SJSA1 (cell line): Measurements from ENCODE around the gene HOXB6. TPM values are rescaled to one million over a fixed set of nuclear protein-coding genes. Genes with fewer than 3 reads are reported as not detected.
A peak's percentile ranks its signal among the peaks of the same experiment; 100 is the strongest.

ENCODE experiments used
- DNase-seq, 2 experiments: peaks; one replicate each; pipeline ENCODE4 v3.0.0-alpha.2; 2015 to 2020; ENCODE audit warnings: low spot score in 2 of 2, low read depth in 1 of 2
- H3K27ac ChIP-seq: fragments of 250-450 bp; sonication (Bioruptor Pico); 2 replicates; pipeline ENCODE4 v1.5.1; 2020; ENCODE audit warnings: mild to moderate bottlenecking, moderate library complexity
- H3K27me3 ChIP-seq: fragments of 250-450 bp; sonication (Bioruptor Pico); replicated peaks from 2 replicates; pipeline ENCODE4 v1.5.1; 2020; ENCODE audit warnings: mild to moderate bottlenecking, moderate library complexity
- H3K36me3 ChIP-seq: fragments of 250-450 bp; sonication (Bioruptor Pico); 2 replicates; pipeline ENCODE4 v1.5.1; 2020; ENCODE audit warnings: mild to moderate bottlenecking
- H3K4me1 ChIP-seq: fragments of 250-450 bp; sonication (Bioruptor Pico); replicated peaks from 2 replicates; pipeline ENCODE4 v1.6.1; 2021; ENCODE audit warnings: mild to moderate bottlenecking
- H3K4me3 ChIP-seq: fragments of 250-450 bp; sonication (Bioruptor Pico); 2 replicates; pipeline ENCODE4 v1.5.1; 2020; ENCODE audit warnings: mild to moderate bottlenecking
- H3K9me3 ChIP-seq: fragments of 250-450 bp; sonication (Bioruptor Pico); replicated peaks from 2 replicates; pipeline ENCODE4 v1.5.1; 2020; ENCODE audit warnings: mild to moderate bottlenecking
- total RNA-seq: library from RNA; depleted of rRNA; stranded (reverse); fragments of >200 nt; shearing (Covaris generic); gene quantifications from 2 replicates; pipeline ENCODE4 v1.2.3, GENCODE V29; 2014

Gene HOXB6
- total RNA-seq, 1 experiment from 2014 or later, result 4.8 TPM

GRCh38 chr17:48640858-48641180 lies 36.0 kb upstream of the HOXB6 start:
- H3K4me1 ChIP-seq, result 0 out of 2 replicates have a peak, but pooled peaks cover 3% of the 10 kb centered on the region
- H3K27ac ChIP-seq, result no peak overlapping the region
- no peaks in the 10 kb centered on the region for H3K36me3 ChIP-seq
- no peak for DNase-seq
- H3K27me3 ChIP-seq, result peaks cover 96% of the 10 kb centered on the region
- no peaks in the 10 kb centered on the region for H3K9me3 ChIP-seq
- no peak overlapping the region for H3K4me3 ChIP-seq

DNA sequence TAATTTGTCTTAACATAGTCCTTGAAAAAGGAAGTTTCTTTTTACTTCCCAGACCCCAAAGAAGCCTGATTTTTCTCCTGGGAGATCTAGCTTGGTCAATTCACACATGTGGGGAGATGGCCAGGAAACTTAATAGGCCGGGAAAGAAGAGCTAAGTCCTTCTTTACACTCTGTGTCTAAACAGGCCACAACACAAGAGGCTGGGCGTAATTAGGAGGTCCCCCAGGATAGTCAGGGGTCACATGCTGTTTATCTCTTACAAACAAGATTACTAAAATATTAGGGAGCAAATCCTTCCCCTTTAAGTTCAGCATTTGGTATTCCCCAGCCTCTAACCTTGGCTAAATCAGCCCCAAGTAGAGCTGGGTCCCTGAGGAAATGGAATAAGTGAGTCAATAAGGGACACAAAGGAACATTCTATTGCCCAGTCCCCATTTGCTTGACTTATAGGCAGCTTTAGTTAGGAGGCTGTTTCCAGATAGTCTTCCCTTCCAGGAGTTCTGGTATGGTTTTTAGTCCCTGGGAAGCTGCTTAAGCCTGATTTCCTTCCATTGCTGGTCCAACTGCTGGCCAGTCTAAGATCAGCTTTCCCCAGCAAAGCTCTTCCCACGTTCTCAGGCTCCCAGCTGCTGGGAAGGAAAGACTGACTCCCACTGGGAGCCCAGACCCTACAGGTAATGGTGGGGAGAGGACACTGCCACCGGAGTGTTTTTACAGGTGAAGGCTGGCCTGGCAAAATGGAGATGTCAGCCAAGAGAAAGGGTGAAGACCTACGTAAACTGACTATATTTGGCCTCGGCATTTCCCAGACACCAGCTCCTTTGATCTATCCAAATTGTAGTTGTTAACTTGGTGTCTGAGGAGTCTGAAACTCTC lies 35.4 kb upstream of the HOXB6 start:
- no peak overlapping the region for H3K27ac ChIP-seq
- no peaks in the 10 kb centered on the region for H3K9me3 ChIP-seq
- 0 out of 2 replicates have a peak, but pooled peaks cover 3% of the 10 kb centered on the region for H3K4me1 ChIP-seq
- no peaks in the 10 kb centered on the region for H3K36me3 ChIP-seq
- peaks cover 96% of the 10 kb centered on the region for H3K27me3 ChIP-seq
- no peak overlapping the region for H3K4me3 ChIP-seq
- no peak for DNase-seq

GRCh38 chr17:48639136-48639535 lies 34.4 kb upstream of the HOXB6 start:
- no peak for DNase-seq
- peaks cover 96% of the 10 kb centered on the region for H3K27me3 ChIP-seq
- H3K4me3 ChIP-seq, result no peak overlapping the region
- H3K4me1 ChIP-seq, result 0 out of 2 replicates have a peak, but pooled peaks cover 3% of the 10 kb centered on the region
- H3K36me3 ChIP-seq, result no peaks in the 10 kb centered on the region
- H3K9me3 ChIP-seq, result no peaks in the 10 kb centered on the region
- no peak overlapping the region for H3K27ac ChIP-seq

- no peaks in the 10 kb centered on the region for H3K9me3 ChIP-seq
- H3K36me3 ChIP-seq, result no peaks in the 10 kb centered on the region
- no peak overlapping the region for H3K27ac ChIP-seq
- H3K4me3 ChIP-seq, result no peak overlapping the region
- peaks cover 96% of the 10 kb centered on the region for H3K27me3 ChIP-seq
- DNase-seq, result peak in 1 of 2 experiments; percentile 33
- H3K4me1 ChIP-seq, result 0 out of 2 replicates have a peak, but pooled peaks cover 3% of the 10 kb centered on the region
These were observed 32.8 kb upstream of the HOXB6 start for GRCh38 chr17:48637323-48638260.

DNA sequence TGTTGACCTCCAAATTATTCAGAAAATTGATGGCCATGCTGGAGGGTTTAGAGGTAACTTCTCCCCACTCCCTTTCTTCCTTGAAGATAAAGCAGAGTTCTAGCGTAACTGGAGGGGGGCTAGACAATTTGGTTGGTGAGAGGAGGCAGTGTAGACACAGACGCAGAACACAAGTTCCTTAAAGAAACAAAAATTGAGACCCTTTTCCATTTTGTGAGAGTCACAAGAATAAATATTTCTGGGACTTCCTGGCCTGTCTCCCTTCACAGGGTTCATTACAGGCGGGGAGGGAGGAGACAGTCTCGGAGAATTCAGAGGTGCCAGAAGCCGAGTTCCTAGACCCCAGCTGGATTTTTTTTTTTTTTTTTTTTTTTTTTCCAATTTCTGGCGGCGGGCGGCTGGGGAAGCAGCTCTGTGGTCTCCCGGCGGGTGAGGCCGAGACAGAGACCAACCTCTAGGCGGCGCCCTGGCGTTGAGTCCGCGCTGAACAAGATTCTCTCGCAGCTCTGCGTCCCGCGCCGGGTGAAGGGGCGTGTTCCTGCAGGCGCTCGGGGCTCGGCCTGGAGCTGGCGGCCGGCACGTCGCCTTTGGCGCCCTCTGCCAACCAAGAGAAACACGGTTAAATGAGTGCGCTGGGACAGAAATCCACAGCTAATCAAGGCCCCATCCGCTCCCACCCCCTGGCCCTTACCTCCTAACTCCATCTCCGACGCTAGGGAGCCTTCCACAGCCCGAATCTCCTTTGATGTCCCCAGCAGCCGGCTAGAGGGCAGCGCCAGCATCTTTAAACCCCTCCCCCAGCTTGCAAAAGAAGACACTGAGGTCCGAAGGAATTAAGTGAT lies 31.6 kb upstream of the HOXB6 start:
- Histone ChIP-seq H3K36me3 (no peaks in the 10 kb centered on the region), H3K27me3 (peaks cover 96% of the 10 kb centered on the region)

GRCh38 chr17:48634493-48635208 lies 29.9 kb upstream of the HOXB6 start:
- H3K27me3 ChIP-seq, result peaks cover 96% of the 10 kb centered on the region
- no peak overlapping the region for H3K27ac ChIP-seq
- H3K9me3 ChIP-seq, result no peaks in the 10 kb centered on the region
- H3K36me3 ChIP-seq, result no peaks in the 10 kb centered on the region
- 0 out of 2 replicates have a peak, but pooled peaks cover 3% of the 10 kb centered on the region for H3K4me1 ChIP-seq
- no peak overlapping the region for H3K4me3 ChIP-seq
- DNase-seq, result no peak

More for the DNA sequence above, 31.6 kb upstream of the HOXB6 start:
- Histone ChIP-seq H3K4me1 (0 out of 2 replicates have a peak, but pooled peaks cover 3% of the 10 kb centered on the region), H3K9me3 (no peaks in the 10 kb centered on the region), H3K4me3 (no peak overlapping the region), H3K27ac (no peak overlapping the region)
- DNase-seq, result peak; percentile 80 to 98

DNA sequence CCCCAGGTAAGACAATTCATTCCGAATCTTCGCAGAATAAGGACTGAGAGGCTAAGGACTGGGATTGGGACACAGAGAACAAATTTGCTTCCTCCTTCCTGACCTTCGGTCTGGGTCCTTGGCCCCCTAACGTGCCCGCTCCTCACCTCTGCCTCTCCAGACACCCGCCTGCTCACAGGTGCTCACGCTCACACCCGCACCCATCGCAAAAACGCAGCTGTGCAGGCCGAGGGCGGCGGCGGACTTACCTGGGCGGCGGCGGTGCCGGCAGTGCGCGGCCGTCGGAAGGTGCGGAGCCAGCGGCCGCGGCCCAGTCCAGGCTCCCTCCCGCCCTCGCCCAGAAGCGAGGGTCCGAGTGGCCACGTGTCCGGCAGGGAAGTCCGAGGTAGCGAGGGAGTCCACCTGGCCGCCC lies 28.5 kb upstream of the HOXB6 start:
- H3K27ac ChIP-seq, result no peak overlapping the region
- H3K4me1 ChIP-seq, result 0 out of 2 replicates have a peak, but pooled peaks cover 3% of the 10 kb centered on the region
- H3K27me3 ChIP-seq, result peaks cover 96% of the 10 kb centered on the region
- DNase-seq, result no peak
- H3K4me3 ChIP-seq, result no peak overlapping the region
- no peaks in the 10 kb centered on the region for H3K9me3 ChIP-seq
- H3K36me3 ChIP-seq, result no peaks in the 10 kb centered on the region

DNA sequence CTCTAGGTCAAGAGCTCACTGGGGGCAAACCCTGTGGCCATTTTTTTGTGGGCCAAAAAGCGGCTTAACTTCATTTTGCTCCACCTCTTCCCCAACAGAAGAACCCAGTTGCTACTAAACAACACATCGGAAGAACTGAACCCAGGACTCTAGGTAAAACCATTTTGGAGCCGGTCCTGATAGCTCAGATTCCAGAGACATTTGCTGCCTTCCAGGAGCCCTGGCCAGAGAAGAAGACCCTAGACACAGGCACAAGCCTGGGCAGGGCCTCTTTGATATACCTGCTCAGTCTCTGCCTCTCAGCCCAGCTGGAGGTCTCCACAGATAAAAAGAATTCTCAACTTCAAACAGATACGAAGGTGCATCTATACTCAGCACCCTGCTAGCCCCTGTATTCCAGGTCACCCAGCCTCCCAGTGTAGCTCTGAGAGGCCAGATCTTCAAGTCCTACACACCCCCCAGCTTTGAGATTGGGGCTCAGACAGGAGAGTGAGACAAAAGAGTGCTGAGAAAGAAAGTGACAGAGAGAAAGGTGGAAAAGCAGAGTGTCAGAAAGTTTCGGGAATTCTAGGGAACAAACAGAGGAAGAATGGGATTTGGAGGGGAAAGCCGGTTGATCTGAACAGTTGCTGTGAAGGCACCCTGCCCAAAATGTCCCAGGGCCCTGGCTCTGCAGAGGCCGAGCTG lies 27.9 kb upstream of the HOXB6 start:
- Histone ChIP-seq H3K9me3 (no peaks in the 10 kb centered on the region), H3K4me1 (0 out of 2 replicates have a peak, but pooled peaks cover 3% of the 10 kb centered on the region), H3K27me3 (peaks cover 96% of the 10 kb centered on the region), H3K4me3 (no peak overlapping the region), H3K36me3 (no peaks in the 10 kb centered on the region), H3K27ac (no peak overlapping the region)
- no peak for DNase-seq

- Histone ChIP-seq H3K27me3 (peaks cover 97% of the 10 kb centered on the region), H3K27ac (no peak overlapping the region), H3K4me3 (no peak overlapping the region), H3K4me1 (0 out of 2 replicates have a peak, but pooled peaks cover 3% of the 10 kb centered on the region), H3K9me3 (no peaks in the 10 kb centered on the region), H3K36me3 (no peaks in the 10 kb centered on the region)
- DNase-seq, result no peak
These were observed 27.1 kb upstream of the HOXB6 start for GRCh38 chr17:48631693-48632578.

DNA sequence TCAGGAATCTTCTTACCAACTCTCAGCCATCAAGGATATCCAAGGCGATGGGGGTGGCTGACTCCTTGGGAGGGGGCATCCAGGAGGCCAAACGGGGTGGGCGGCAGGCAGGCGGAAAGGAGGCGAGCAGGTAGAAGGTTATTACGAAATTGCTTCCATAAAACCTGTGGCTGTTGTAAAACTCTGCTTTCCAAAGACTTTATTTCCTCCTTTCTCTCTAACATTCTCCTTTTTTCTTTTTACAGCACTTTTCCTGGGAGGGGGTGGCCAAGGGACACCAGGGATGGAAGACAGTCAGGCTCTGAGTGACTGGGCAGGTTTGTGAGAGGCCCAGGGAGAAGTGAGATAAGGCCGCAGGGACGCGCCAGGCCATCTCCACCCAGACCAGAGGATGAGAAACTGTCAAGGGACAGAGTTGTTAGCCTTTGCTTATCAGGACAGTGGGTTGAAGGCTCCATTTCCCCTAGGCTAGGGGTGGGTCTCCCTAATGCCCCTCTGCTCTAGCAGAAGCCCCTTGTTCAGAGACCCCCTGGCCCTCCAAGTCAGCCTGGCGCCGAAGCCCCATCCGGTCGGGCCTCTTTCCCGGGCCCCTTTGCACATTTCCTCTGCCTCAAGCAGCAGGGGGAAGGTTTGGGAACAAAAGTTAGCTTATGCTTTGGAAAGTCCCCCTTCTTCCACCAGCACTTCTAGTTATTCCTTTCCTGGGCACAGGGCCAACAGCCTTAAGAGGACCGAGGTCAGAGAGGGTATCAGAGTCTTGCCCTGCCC lies 26.3 kb upstream of the HOXB6 start:
- Histone ChIP-seq H3K4me1 (peaks cover 6% of the 10 kb centered on the region), H3K27me3 (peaks cover 98% of the 10 kb centered on the region), H3K27ac (no peak overlapping the region), H3K4me3 (no peak overlapping the region), H3K36me3 (no peaks in the 10 kb centered on the region), H3K9me3 (no peaks in the 10 kb centered on the region)
- DNase-seq, result no peak
